Measurements from ENCODE around the gene INTS1.

DNA sequence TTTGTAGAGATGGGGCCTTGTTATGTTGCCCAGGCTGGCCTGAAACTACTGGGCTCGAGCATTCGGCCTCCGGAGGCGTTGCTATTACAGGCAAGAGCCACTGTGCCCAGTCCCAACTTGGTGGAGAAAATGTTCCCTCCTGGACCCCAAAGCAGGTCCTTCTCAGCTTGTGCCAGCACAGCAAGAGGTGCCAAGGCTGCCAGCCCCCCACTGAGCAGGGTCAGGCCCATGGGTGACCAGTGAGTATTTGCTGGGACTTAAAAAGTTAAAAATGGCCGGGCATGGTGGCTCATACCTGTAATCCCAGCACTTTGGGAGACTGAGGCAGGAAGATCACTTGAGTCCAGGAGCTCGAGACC lies 30.9 kb upstream of the INTS1 start:
- TF ChIP-seq TAF1 (IDR thresholded peaks at IDR 0.05; ENCODE audit: borderline replicate concordance, insufficient read depth, low read length) (no peak), POLR2AphosphoS5 (IDR thresholded peaks at IDR 0.05; ENCODE audit: low read depth, low read length) (no peak), SIN3A (IDR thresholded peaks at IDR 0.05; ENCODE audit: borderline replicate concordance, insufficient read depth, low read length) (no peak), FOXP2 (optimal IDR thresholded peaks at IDR 0.05; ENCODE audit: borderline replicate concordance, extremely low read depth, extremely low read length, insufficient read depth) (no peak)
- TF ChIP-seq, protein P1, sequence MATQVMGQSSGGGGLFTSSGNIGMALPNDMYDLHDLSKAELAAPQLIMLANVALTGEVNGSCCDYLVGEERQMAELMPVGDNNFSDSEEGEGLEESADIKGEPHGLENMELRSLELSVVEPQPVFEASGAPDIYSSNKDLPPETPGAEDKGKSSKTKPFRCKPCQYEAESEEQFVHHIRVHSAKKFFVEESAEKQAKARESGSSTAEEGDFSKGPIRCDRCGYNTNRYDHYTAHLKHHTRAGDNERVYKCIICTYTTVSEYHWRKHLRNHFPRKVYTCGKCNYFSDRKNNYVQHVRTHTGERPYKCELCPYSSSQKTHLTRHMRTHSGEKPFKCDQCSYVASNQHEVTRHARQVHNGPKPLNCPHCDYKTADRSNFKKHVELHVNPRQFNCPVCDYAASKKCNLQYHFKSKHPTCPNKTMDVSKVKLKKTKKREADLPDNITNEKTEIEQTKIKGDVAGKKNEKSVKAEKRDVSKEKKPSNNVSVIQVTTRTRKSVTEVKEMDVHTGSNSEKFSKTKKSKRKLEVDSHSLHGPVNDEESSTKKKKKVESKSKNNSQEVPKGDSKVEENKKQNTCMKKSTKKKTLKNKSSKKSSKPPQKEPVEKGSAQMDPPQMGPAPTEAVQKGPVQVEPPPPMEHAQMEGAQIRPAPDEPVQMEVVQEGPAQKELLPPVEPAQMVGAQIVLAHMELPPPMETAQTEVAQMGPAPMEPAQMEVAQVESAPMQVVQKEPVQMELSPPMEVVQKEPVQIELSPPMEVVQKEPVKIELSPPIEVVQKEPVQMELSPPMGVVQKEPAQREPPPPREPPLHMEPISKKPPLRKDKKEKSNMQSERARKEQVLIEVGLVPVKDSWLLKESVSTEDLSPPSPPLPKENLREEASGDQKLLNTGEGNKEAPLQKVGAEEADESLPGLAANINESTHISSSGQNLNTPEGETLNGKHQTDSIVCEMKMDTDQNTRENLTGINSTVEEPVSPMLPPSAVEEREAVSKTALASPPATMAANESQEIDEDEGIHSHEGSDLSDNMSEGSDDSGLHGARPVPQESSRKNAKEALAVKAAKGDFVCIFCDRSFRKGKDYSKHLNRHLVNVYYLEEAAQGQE (IDR thresholded peaks at IDR 0.05; ENCODE audit: insufficient read depth in 1 of 2, low read depth in 2 of 2, low read length in 2 of 2), result no peak

All from PFSK-1 (cell line).